ENCODE measurements around the gene ADAMTS10.
"Not testable (repeated sequence)": the region's sequence is repeated elsewhere in the genome, so short reads cannot be mapped to it uniquely, and the experiment has no call there.

The ADAMTS10 gene

DNA sequence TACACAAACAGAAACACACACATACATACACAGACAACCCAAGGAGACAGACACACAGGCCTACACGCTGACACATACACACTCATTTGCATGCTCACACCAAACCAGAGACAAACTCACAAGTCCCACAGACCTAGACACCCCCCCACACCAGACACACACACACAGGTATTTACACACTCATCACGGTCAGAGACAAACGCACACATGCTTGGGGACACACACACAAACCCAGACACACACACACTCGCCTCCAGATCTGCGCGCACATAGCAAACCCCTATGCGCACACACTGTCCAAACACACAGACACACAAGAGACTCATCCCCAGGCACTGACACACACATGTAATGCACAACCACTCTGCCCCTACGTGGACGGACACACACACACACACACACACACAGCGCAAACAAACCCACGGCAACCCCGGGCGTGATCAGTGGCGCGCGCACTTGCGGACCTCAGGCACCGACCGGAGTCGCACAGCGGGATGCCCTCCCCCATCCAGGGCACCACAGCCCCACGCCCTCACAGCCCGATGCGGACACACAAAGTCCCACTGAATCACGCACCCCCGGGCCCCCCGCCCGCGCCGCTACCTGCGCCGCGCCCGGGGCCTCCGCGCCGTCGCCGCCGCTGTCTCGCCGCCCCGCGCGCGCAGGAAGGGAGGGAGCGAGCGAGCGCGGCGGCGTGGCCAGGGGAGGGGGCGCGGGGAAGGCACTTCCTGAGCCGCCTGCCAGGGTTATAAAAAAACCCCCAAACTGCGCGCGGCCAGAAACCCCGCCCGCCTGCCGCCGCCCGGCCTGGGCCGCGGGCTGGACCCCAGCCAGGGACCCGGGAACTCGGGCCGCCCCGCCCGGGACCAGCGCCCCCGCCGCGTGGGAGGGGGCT is at the start of gene ADAMTS10:
Gene ADAMTS10, minus strand, starts transcription at position 675 of the 895 bp plus-strand sequence. CDS start 5,005 bp downstream, outside the sequence.
- no peak for FAIRE-seq

DNA sequence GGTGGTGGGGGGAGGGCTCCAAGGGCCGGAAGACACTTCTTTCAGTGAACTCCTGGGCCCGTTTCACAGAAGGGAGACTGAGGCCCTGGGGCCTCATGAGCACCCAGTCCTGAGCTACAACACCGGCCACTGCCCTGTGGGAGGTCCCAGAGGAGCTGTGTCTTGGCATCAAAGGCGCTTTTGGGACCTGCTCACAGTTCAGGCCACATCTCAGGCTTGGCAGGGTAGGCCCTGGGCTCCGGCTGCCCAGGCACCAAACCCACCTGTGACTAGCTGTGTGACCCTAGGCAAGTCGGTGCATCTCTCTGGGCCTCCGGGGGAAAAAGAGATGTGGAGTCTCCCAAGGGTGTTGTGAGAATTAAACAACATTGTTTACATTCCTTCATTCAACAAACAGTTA is 49.4 kb upstream of the ADAMTS10 start:
- FAIRE-seq: no peak

DNA sequence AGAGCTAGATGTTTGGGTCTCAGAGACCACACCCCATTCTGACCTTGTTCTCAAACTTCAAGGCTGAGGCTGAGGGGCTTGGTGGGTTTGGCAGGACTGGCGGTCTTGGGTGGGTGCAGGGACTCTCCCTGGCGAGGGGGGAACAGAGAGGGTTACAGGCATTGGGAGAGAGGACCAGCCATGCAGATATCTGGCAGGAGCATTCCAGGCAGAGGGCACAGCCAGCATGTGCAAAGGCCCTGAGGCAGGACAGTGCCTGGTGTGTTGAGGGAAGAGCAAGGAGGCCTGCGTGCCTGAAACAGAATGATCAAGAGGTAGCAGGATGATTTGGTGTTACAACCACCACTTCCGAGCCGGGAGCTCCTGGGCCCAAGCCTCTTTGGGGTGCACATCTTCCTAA is 47.4 kb upstream of the ADAMTS10 start:
- FAIRE-seq: no peak

DNA sequence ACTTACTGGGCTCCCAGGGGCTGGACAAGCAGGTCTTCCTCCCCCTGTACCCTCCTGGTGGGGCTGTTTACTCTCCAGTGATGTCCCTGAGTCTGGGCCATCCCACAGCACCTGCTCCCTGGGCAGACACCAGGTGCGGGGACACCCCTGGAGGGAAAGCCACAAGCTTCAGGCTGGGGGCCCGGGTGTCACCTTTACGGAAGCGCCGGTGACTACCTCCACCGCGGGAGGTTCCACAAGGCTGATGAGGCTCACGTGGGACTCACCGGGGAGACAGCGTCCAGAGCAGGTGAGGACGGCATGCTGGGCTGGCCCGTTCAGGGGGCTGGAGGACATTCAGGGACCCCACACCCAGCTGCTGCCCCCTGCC is 44.8 kb upstream of the ADAMTS10 start:
- no peak for FAIRE-seq

DNA sequence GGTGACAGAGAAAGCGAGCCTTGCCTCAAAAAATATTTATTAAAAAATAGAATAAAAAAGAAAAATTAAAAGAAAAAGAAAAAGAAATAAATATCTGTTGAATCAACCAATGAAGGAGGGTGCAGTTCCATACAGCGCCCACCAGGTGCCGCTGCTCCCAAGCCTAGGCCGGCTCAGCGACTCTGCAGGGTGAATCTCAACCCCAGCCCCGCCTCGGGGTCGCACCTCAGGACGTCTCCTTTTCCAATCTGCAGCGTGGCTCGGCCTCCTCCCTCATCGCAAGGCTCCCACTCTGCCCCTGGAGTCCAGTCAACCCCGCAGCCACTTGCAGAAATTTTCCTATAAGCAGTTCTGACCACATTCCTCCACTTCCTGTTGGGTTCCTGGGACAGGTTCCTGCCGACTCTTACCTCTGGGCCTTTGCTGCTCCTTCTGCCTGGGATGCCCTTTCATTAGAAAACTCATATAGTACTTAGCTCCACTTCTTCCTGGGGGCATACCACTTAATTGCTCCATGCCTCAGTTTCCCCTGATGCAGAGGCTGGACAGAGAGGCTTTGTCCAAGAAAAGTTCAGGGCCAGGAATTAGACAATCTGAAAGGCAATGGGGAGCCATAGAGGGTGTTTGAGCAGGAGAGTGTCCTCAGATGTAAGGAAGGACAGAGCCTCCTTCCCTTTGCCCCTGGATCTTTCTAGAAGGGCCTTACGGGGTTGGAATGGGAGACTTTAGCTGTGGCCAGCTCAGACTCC is 44.2 kb upstream of the ADAMTS10 start:
- FAIRE-seq: no peak

DNA sequence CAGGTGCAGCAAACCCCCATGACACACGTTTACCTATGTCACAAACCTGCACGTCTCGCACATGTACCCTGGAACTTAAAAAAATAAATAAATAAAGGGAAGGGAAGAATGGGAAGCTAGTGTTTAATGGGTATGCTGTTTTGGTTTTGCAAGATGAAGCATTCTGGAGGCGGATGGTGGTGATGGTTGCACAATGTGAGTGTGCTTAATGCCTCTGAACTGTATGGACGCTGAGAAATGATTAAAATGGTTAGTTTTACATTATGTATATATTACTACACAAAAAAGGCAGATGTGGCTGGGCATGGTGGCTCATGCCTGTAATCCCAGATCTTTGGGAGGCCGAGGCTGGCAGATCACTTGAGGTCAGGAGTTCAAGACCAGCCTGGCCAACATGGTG is 37.7 kb upstream of the ADAMTS10 start:
- no peak for FAIRE-seq

DNA sequence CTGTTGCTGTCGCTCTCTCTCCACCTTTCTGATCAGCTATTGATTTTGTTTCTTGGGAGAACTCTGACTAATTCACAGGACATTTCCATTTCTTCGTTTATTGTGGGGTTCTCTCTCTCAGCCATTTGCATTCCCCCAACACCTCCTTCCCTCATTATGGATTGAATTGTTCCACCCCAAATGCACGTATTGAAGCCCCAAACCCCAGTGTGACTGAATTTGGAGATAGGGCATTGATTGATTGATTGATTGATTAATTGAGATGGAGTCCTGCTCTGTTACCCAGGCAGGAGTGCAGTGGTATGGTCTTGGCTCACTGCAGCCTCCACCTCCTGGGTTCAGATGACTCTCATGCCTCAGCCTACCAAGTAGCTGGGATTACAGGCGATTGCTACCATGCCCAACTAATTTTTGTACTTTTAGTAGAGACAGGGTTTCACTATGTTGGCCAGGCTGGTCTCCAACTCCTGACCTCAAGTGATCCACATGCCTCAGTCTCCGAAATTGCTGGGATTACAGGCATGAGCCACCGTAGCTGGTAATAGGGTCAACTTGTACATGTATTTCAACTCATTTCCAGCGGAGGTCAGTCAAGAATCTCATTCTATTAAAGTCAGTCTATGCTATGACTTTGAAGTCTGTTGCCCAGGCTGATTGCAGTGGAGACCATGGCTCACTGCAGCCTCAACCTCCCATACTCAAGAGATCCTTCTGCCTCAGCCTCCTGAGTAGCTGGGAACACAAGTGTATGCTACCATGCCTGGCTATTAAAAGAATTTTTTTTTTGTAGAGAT is 33.5 kb upstream of the ADAMTS10 start:
- FAIRE-seq: no peak

DNA sequence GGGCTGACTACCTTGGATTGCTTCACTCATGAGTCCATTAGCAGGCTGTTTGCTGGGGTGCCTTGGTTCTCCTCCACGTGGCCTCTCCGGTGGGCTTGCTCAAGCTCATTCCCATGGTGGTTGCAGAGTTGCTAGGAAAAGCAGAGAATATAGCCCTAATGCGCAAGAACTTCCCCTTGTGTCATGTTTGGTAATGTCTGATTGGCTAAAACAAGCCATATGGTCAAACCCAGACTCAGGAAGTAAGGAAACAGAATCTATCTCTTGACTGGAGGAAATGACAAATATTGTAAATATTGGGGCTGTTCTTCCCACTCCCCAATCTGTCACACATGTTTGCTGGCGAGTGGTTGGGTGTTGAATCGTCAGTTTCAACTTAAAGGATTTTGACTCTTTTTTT is 32.0 kb upstream of the ADAMTS10 start:
- no peak for FAIRE-seq

DNA sequence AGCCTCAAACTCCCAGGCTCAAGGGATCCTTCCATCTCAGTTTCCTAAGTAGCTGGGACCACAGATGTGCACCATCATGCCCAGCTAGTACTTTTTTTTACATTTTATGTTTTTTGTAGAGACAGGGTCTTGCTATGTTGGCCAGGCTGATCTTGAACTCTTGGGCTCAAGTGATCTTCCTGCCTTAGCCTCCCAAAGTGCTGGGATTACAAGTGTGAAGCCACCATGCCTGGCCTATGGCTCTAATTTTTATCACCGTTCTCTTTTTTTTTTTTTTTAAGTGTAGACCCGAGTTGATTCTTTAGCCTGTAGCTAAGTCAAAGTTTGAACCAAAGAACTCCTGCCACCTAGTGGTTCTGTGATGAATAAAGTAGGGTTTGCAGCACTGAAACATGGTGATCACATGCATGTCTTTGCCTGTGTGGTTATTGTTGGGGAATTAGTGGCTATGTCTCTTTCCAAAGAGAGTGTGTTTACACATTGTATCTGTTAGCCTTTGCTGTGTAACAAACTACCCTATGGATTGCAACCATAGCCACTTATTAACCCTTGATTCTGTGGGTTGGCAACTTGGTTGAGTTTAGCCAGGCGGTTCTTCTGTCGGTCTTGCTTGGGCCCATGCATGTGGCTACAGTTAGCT is 31.5 kb upstream of the ADAMTS10 start:
- peak; percentile 45 for FAIRE-seq

DNA sequence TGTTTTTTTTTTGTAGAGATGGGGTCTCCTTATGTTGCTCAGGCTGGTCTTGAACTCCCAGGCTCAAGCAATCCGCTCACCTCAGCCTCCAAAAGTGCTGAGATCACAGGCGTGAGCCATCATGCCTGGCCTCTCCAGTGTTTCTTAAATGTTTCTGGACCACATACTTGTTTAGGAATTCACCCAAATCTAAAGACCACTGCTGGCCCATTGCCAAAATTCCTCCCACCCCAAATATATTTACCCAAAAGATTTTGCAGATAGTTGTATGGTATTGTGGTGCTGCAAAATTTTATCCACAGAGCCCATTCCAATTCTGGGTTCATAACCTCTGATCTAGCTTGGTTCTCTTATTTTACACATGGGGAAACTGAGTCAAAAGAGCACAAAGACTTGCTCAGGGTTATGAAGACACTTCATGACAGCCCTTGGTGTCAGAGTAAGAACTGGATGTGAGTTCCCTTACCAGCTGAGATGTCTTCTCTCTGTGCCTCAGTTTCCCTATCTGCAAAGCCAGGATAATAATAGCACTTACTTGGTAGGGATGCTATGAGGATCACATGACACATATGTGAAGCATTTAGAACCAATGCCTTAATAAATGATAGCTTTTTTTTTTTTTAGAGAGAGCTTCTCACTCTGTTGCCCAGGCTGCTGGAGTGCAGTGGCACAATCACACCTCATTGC is 30.8 kb upstream of the ADAMTS10 start:
- no peak for FAIRE-seq

DNA sequence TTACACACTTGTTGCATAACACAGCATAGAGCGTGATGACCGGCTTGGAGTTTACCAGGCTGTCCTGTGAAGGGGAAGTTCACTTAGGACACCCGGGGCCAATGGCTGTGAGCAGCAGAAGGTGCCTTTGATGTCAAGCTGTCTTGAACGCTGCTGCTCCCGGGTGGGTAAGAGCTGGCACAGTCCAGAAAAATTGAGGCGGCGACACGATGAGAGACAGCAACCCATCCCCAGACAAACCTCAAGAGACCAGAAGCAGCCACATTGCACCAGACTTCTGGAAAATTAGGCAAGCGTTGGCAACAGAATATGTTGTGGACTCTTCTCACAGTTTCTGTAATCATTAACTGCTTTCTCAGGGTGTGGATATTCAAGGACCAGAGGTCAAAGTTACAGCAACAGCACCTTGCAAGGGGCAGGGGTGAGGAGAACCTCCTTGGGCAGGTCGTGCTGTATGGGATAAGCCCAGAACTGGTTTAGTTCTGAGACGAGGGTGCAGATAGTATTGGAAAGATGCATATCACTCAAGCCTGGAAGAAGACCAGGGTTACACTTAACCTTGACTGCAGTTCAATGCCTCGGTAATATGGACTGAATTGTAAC is 30.0 kb upstream of the ADAMTS10 start:
- no peak for FAIRE-seq

DNA sequence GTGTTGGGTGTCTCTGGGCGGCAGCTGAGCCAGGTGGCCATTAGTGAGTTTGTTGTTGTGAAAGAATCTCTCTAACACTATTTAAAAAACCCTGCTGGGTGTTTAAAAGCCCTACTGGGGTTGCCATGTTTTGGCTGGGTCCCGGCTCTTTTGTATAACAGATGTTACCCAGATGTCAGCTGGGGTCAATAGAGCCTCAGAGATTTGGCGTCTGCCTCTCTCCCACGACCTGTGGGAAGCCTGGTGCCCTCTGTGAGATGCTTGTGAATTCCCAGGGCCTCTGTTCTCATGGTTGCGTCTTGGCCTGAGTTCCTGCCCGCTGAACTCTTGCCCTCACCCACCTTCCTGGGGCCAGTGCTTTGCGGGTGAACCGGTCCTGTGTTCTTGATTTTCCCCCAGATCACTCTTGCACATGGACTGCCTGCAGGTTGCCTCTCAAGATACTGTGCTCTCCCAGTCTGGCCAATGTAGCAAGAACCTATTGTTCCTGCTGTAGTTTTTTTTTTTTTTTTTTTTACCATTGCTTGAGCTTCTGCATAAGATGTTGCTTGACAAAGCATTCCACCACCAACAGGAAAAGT is 29.4 kb upstream of the ADAMTS10 start:
- FAIRE-seq: no peak

DNA sequence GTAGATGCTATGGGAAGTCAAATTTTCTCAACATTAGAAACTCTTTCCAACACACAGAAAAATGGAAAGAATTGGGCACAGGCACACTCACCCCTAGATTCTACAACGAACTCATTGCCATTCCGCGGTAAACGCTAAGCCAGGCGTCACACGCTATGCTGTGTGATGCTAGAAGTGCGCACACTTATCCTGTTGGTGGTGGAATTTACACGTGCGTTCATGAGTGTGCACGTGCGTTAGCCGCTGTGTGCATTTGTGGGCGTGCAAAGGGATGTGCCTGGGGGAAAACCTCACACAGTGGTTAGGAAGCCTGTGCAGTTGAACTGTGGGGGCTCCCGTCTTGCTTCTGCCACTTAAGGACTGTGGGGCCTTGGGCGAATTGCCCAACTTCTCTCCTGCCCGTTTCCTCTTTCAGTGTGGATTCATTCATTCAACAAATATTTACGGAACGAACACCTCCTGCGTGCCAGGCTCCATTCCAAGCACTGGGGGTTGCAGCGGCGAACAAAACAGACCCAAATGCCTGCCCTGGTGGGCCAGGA is 27.6 kb upstream of the ADAMTS10 start:
- no peak for FAIRE-seq

DNA sequence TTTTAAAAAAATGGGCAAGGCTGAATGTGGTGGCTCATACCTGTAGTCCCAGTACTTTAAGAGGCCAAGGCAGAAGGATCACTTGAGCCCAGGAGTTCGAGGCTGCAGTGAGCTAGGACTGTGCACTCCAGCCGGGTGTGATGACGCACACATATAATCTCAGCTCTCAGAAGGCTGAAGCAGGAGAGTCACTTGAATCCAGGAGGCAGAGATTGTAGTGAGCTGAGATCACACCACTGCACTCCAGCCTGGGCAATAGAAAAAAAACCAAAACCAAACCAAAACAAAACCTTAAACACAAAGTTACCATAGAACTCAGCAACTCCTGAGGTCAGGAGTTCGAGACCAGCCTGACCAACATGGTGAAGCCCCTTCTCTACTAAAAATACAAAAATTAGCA is 26.6 kb upstream of the ADAMTS10 start:
- FAIRE-seq: not testable (repeated sequence)

DNA sequence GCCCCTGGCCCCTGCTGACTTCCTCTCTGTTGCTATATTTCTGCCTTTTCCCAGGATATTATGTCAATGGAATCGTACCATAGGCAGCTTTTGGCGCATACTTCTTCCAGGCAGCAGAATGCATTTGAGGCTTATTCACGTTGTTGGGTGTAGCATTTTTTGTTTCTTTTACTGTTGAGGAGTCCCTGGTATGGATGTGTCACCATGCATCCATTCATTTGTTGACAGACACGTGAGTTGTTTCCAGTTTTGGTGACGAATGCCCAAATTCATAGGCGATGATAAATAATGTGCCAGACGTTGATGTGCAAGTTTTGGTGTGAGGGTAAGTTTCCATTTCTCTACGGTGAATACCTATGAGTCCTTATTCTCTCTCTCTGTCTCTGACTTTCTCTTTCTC is 24.9 kb upstream of the ADAMTS10 start:
- FAIRE-seq: no peak

DNA sequence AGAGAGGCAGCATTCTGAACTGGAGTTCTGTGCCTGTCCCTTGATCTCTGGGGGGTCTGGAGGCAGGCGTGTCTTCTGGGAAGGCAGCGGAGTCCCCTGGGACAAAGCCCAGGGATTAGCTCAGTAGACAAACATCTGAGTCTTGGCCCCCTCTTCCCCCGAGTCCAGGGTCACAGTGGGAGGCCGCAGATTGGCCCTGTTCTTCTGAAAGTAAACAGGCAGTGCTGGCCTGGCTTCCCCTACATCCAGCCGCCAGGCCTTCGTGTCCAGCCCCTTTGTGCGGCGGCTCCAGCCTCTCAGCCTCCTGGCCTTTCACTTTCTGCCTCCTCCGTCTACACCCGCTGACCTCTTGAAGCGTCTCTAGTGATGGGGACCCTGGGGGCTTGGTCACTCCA is 20.9 kb upstream of the ADAMTS10 start:
- FAIRE-seq: peak; percentile 65

DNA sequence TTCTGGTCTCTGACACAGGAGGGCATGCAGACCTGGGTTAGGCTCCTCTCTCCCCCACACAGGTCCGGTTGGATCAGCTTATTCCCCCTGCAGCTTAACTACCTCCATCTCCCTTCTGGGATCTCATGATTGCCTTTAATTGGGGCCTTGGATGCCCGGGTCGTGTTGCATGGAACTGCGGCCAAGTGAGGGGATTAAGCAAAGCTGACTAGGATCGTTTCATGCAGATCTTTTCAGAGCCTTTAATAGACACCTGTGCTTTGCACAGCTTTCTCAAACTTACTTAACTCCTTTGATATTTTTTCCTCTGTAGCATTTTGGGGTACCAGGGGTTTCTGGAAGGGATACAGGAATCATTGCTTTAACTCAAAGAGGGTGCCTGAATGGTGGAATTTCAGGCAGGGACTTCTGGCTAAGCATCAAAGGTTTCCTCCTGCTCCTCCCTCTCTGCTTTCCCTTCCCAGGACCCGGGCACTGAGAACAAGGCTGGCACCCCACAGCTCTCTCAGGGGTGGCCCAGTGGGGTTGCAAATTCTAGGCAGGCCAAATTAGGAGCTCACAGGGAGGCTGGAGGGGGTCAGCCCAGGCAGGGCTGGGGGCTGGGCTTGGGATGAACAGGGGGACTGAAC is 20.4 kb upstream of the ADAMTS10 start:
- FAIRE-seq: no peak

DNA sequence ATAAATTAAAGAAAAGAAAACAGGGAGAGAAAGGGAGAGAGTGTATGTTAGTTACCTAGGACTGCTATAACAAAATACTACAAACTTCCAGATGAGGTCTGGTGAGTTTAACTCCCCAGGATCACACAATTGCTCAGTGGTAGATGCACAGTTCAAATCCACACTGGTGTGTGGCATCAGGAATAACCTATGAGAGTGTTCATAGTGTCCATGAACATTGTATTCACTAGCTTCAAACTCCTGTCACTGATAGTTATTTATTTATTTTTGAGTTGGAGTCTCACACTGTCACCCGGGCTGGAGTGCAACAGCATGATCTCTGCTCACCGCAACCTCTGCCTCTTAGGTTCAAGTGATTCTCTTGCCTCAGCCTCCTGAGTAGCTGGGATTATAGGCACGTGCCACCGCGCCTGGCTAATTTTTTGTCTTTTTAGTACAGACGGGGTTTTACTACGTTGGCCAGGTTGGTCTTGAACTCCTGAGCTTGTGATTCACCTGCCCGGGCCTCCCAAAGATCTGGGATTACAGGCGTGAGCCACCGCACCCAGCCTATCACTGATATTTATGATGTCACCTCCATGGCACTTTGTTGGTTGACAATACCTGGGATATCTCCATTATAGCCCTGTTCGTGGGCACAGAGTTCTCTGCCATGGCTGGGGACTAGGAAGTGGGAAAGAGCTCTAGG is 19.6 kb upstream of the ADAMTS10 start, which contains the start of gene NFILZ:
Gene NFILZ, plus strand, starts transcription at position 638 of the 688 bp plus-strand sequence. CDS start 46,133 bp downstream, outside the sequence.
- FAIRE-seq: no peak

DNA sequence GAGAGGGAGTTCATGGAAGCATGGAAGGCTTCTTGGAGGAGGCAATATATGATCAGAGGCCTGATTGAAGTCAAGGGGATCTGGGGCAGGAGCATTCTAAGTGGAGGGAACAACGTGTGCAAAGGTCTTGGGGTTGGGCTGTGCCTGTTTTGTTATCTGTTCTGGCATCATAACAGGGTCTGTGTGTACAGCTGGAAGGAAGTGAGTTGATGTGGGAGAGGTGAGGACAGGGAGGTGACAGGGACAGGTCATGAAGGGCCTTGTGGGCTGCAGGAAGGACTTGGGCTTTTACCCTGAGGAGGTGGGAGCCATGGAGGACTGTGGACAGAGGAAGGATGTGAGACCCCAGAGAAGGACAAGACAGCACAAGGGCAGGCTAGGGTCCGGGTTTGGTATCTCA is 18.7 kb upstream of the ADAMTS10 start:
- no peak for FAIRE-seq

DNA sequence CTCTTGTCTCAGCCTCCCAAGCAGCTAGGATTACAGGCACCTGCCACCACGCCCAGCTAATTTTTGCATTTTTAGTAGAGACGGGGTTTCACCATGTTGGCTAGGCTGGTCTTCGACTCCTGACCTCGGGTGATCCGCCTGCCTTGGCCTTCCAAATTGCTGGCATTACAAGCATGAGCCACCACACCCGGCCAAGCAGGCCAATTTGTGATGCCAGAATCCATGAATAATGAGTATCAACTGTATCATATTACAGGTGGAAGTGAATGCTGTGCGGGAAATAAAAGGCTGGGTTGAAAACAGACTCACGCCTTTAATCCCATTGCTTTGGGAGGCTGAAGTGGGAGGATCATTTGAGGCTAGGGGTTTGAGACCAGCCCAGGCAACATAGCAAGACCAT is 16.3 kb upstream of the ADAMTS10 start:
- no peak for FAIRE-seq
